Peyer's patch (tissue), 4 donors: ENCODE measurements around the gene PDK4.

ENCODE experiments used
- POLR2A ChIP-seq, 2 donors: fragments of 450-650 bp; IDR thresholded peaks; one replicate each; pipeline ENCODE4 v1.5.1; 2017; ENCODE audit warnings: antibody characterized with exemption in 2 of 2, mild to moderate bottlenecking in 2 of 2, moderate library complexity in 2 of 2
- TF ChIP-seq, protein P1 (sequence below), 6 experiments: fragments of 450-650 bp in 4 of 6; fragments of 200-600 bp in 2 of 6; sonication (generic) in 1 of 6; IDR thresholded peaks; one replicate each; pipeline ENCODE4 v1.5.1; 2017 to 2019; ENCODE audit warnings: antibody characterized with exemption in 6 of 6, mild to moderate bottlenecking in 3 of 6, moderate library complexity in 1 of 6

DNA sequence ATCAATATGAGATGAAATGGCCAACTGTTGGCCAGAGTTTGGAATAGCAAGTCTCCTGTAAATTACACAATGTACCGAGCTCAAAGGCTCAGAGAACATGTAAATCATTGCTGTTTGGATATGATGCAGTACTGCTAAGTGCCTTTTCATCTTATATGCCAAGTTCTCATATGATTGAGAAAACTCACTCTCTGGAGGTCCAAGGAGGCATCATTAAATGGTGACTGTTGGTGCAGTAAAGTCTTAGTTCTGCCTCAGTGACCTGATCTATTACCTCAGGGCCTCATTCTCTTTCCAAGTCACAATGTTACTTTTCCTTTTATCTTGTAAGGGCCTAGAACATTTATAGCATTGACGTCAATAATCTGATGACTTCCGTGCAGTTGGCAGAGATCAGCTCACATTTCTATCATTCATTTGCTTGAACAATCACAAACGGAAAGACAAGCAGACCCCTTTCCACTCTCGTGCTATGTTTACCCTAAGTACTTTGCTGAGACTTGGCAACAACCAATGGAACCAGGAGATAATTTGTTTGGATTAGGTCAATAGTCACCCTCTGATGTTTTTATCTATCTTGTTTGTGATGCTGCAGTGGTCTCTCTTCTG lies 32.6 kb upstream of the PDK4 start:
- TF ChIP-seq, protein P1, sequence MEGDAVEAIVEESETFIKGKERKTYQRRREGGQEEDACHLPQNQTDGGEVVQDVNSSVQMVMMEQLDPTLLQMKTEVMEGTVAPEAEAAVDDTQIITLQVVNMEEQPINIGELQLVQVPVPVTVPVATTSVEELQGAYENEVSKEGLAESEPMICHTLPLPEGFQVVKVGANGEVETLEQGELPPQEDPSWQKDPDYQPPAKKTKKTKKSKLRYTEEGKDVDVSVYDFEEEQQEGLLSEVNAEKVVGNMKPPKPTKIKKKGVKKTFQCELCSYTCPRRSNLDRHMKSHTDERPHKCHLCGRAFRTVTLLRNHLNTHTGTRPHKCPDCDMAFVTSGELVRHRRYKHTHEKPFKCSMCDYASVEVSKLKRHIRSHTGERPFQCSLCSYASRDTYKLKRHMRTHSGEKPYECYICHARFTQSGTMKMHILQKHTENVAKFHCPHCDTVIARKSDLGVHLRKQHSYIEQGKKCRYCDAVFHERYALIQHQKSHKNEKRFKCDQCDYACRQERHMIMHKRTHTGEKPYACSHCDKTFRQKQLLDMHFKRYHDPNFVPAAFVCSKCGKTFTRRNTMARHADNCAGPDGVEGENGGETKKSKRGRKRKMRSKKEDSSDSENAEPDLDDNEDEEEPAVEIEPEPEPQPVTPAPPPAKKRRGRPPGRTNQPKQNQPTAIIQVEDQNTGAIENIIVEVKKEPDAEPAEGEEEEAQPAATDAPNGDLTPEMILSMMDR (IDR thresholded peaks at IDR 0.05) = peak in 3 of 6 experiments; percentile 37 to 44 (median 38)
- TF ChIP-seq POLR2A (IDR thresholded peaks at IDR 0.05) = no peak
